HepG2 (cell line): ENCODE data around the gene C3orf22.

ENCODE experiments used
- FOXA3 ChIP-seq: IDR thresholded peaks from 2 replicates; pipeline ENCODE4 v1.6.1; 2016; ENCODE audit warnings: missing genetic modification reagents, missing compliant biosample characterization
- GABPA ChIP-seq, 2 experiments: IDR thresholded peaks; 2 replicates each; pipeline ENCODE4 v1.6.1; 2011 to 2016; ENCODE audit warnings: low read depth in 2 of 2, low read length in 1 of 2, missing biosample characterization in 1 of 2, missing genetic modification characterization in 1 of 2
- MAFG ChIP-seq: sonication (generic); formaldehyde crosslinking; IDR thresholded peaks from 2 replicates; pipeline ENCODE4 v1.5.1; 2020; ENCODE audit warnings: mild to moderate bottlenecking, missing genetic modification reagents
- ZBTB33 ChIP-seq: sonication (generic); formaldehyde crosslinking; IDR thresholded peaks from 2 replicates; pipeline ENCODE4 v1.4.0; 2020; ENCODE audit warnings: missing genetic modification reagents
- ZNF33A ChIP-seq: sonication (generic); formaldehyde crosslinking; IDR thresholded peaks from 2 replicates; pipeline ENCODE4 v1.5.1; 2020; ENCODE audit warnings: missing genetic modification reagents, mild to moderate bottlenecking, moderate library complexity, borderline replicate concordance
- ZNF713 ChIP-seq: sonication (generic); formaldehyde crosslinking; IDR thresholded peaks from 2 replicates; pipeline ENCODE4 v1.4.0; 2020; ENCODE audit warnings: mild to moderate bottlenecking, missing genetic modification reagents
- TF ChIP-seq, protein P1 (sequence below): IDR thresholded peaks from 2 replicates; pipeline ENCODE4 v1.6.1; 2016; ENCODE audit warnings: low read depth, control low read depth
- TF ChIP-seq, protein P2 (sequence below): sonication (generic); formaldehyde crosslinking; IDR thresholded peaks from 2 replicates; pipeline ENCODE4 v1.5.0; 2020; ENCODE audit warnings: mild to moderate bottlenecking, missing genetic modification reagents, moderate library complexity

DNA sequence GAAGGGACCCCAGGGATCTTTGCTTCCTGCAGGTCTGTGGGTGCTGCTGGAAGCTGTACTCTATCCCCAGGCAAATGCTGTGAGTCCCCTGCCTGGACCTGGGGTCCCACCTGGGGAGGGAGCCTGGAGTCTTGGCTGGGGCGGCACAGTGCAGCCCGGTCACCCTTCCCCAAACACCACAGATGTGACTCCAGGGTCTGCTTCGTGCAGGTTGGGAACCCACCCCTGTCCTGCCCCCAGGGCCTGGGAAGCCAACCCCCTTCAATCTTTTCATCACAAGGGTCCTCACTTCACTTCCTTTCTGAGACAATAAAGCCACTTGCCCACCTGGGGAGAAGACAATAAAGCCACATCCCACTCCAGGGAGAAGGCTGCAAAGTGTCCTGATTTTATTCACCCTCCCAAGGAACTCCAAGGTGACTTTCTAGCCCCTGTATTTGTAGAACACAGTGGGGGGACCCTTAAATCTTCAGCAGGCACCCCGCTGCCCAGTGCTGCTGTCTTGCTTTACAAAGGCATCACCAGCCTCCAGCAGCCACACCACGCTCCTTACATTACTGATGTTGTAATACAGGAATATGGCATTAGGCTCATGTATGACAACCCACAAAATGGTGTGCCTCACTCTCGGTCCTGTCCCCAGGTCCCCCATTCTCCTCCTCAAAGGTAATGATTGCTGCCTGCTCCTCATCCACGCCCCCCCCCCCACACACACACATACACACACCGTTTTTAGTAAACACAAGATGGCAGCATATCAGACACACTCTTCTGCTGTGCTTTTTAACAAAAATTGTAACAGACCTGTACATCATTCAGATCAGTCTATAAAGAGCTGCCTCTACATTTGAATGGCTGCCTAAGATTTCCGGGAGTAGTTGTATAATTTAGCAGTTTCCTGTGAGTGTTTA lies 9.9 kb downstream of the C3orf22 start:
- TF ChIP-seq, protein P1, sequence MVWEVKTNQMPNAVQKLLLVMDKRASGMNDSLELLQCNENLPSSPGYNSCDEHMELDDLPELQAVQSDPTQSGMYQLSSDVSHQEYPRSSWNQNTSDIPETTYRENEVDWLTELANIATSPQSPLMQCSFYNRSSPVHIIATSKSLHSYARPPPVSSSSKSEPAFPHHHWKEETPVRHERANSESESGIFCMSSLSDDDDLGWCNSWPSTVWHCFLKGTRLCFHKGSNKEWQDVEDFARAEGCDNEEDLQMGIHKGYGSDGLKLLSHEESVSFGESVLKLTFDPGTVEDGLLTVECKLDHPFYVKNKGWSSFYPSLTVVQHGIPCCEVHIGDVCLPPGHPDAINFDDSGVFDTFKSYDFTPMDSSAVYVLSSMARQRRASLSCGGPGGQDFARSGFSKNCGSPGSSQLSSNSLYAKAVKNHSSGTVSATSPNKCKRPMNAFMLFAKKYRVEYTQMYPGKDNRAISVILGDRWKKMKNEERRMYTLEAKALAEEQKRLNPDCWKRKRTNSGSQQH (CRISPR knock-in tag) = no peak
- TF ChIP-seq, protein P2, sequence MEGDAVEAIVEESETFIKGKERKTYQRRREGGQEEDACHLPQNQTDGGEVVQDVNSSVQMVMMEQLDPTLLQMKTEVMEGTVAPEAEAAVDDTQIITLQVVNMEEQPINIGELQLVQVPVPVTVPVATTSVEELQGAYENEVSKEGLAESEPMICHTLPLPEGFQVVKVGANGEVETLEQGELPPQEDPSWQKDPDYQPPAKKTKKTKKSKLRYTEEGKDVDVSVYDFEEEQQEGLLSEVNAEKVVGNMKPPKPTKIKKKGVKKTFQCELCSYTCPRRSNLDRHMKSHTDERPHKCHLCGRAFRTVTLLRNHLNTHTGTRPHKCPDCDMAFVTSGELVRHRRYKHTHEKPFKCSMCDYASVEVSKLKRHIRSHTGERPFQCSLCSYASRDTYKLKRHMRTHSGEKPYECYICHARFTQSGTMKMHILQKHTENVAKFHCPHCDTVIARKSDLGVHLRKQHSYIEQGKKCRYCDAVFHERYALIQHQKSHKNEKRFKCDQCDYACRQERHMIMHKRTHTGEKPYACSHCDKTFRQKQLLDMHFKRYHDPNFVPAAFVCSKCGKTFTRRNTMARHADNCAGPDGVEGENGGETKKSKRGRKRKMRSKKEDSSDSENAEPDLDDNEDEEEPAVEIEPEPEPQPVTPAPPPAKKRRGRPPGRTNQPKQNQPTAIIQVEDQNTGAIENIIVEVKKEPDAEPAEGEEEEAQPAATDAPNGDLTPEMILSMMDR (CRISPR knock-in tag) = peak; percentile 20; the same call in 1 of the 2 replicates
- TF ChIP-seq ZNF713 (CRISPR knock-in tag) (no peak), ZNF33A (CRISPR knock-in tag) (no peak), MAFG (no peak), FOXA3 (no peak), GABPA (IDR thresholded peaks at IDR 0.05; ENCODE audit: low read depth, low read length) (no peak), GABPA (CRISPR knock-in tag; IDR thresholded peaks at IDR 0.05; ENCODE audit: low read depth) (no peak), ZBTB33 (CRISPR knock-in tag) (no peak)
